ENCODE data around the gene NRG2. TPM values are rescaled to one million over a fixed set of nuclear protein-coding genes. Genes with fewer than 3 reads are reported as not detected.

The NRG2 gene
- total and polyA plus RNA-seq, 2 of the 8 experiments (the other 6 are each of a cell fraction or from before 2014, with no cell fraction given) = 0.27 to 0.54 TPM

DNA sequence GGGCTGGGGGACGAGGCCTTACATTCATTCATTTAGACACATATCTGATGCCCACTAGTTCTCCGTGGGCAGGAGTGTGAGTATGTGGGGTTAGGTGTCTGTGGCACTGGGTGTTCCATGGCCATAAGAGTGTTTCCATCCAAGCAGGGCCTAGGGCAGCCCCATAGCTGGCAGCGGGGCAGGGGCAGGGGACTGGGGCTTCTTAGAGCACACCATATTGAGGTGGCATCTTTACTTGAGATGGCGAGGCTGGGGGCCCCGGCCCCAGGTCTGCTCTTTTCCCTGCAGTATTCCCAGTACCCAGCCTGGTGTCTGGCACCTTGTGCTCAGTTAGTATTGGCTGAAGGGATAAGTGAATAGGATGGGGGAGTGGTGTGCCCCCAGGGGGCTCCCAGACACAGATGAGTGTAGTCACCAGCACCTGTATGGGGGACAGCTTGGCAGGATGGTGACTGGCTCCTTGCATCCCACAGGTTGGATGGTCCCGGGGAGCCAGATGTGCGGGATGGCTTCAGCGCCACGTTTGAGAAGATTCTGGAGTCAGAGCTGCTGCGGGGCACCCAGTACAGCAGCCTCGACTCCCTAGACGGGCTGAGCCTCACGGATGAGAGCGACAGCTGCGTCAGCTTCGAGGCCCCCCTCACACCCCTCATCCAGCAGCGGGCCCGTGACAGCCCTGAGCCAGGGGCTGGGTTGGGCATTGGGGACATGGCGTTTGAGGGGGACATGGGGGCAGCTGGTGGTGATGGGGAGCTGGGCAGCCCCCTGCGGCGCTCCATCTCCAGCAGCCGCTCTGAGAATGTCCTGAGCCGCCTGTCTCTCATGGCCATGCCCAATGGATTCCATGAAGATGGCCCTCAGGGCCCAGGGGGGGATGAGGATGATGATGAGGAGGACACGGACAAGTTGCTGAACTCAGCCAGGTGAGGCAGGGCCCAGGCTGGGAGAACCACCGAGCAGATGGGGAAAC, 230.0 kb downstream of the NRG2 start:
- Histone ChIP-seq H2AK5ac (ENCODE audit: low read depth, low read length) (no peak overlapping the region), H4K5ac (ENCODE audit: insufficient read length, low read depth, low read length) (no peak overlapping the region), H3K9ac (replicated peaks in 1 of 4; ENCODE audit: extremely low read depth in 1 of 4, low read depth in 3 of 4, low read length in 3 of 4) (no peak overlapping the region), H3K9me3 (ENCODE audit: insufficient read depth in 2 of 2, low read depth in 1 of 2, low read length in 1 of 2) (no peaks in the 10 kb centered on the region), H3K56ac (replicated peaks; ENCODE audit: insufficient read length, low read depth, low read length) (no peak overlapping the region), H4K91ac (replicated peaks; ENCODE audit: insufficient read length, low read length) (no peak overlapping the region), H4K20me1 (replicated peaks in 1 of 2; ENCODE audit: control insufficient read depth in 1 of 2, insufficient read depth in 2 of 2, low read length in 2 of 2) (no peaks in the 10 kb centered on the region), H2BK12ac (ENCODE audit: low read depth, low read length) (no peak overlapping the region), H2AFZ (ENCODE audit: low read length) (no peak overlapping the region), H3K79me1 (ENCODE audit: low read depth, low read length) (no peaks in the 10 kb centered on the region), H3K4me1 (replicated peaks in 1 of 4; ENCODE audit: control insufficient read depth in 3 of 4, insufficient read depth in 4 of 4, low read length in 3 of 4) (no peaks in the 10 kb centered on the region), H3K23me2 (ENCODE audit: low read depth, low read length) (no peaks in the 10 kb centered on the region), H3K79me2 (ENCODE audit: control insufficient read depth in 1 of 2, insufficient read depth in 2 of 2, low read length in 2 of 2) (no peaks in the 10 kb centered on the region), H2BK20ac (ENCODE audit: low read length) (no peak overlapping the region), H3K14ac (ENCODE audit: insufficient read length) (no peak overlapping the region), H3K36me3 (ENCODE audit: control insufficient read depth in 2 of 4, insufficient read depth in 4 of 4, low read length in 3 of 4) (no peaks in the 10 kb centered on the region), H3K23ac (ENCODE audit: insufficient read length) (no peak overlapping the region), H2BK15ac (ENCODE audit: low read length) (no peak overlapping the region), H4K8ac (ENCODE audit: extremely low read depth, insufficient read depth, low read length) (no peak overlapping the region), H3K27ac (ENCODE audit: low read depth, low read length) (no peak overlapping the region), H2BK5ac (ENCODE audit: low read depth, low read length) (no peak overlapping the region), H3K18ac (ENCODE audit: extremely low read depth, low read length) (no peak overlapping the region), H3K4me3 (ENCODE audit: extremely low read depth in 1 of 4, insufficient read depth in 2 of 4, low read depth in 3 of 4, low read length in 4 of 4) (no peak overlapping the region), H3K27me3 (replicated peaks in 1 of 4; ENCODE audit: control insufficient read depth in 3 of 4, extremely low read depth in 1 of 4, insufficient read depth in 3 of 4, low read length in 3 of 4) (peaks cover 0 to 2% (median 0%) of the 10 kb centered on the region in 4 experiments; a peak in 1 of 7 replicates), H3K4me2 (ENCODE audit: insufficient read depth in 1 of 2, low read depth in 2 of 2, low read length in 2 of 2) (no peak overlapping the region), H2BK120ac (replicated peaks; ENCODE audit: low read depth, low read length) (no peak overlapping the region), H3K4ac (replicated peaks; ENCODE audit: insufficient read length, low read depth, low read length) (no peak overlapping the region)
- TF ChIP-seq YY1 (IDR thresholded peaks at IDR 0.05; ENCODE audit: low read depth, low read length) (no peak), KDM4A (IDR thresholded peaks at IDR 0.05; ENCODE audit: low read depth, low read length, severe bottlenecking) (no peak), CHD2 (IDR thresholded peaks at IDR 0.05; ENCODE audit: low read length) (no peak), EGR1 (IDR thresholded peaks at IDR 0.05; ENCODE audit: borderline replicate concordance, low read depth, low read length) (no peak), KDM1A (IDR thresholded peaks at IDR 0.05; ENCODE audit: borderline replicate concordance, low read length) (no peak), EP300 (IDR thresholded peaks at IDR 0.05; ENCODE audit: borderline replicate concordance in 1 of 2, low read depth in 2 of 2, low read length in 2 of 2) (no peak), ASH2L (IDR thresholded peaks at IDR 0.05; ENCODE audit: low read length) (no peak), CREB1 (IDR thresholded peaks at IDR 0.05) (no peak), SP4 (IDR thresholded peaks at IDR 0.05; ENCODE audit: low read length) (no peak), BACH1 (IDR thresholded peaks at IDR 0.05; ENCODE audit: low read length) (no peak), RNF2 (IDR thresholded peaks at IDR 0.05; ENCODE audit: borderline replicate concordance, low read depth, low read length, missing control alignments, poor library complexity, severe bottlenecking) (no peak)
- TF ChIP-seq, protein P1, sequence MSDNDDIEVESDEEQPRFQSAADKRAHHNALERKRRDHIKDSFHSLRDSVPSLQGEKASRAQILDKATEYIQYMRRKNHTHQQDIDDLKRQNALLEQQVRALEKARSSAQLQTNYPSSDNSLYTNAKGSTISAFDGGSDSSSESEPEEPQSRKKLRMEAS (IDR thresholded peaks at IDR 0.05) = no peak
- 86% methylated on average over 24 of the region's 25 CpGs; no CpG with 5 or more reads in 1 of the 2 experiments for WGBS, 2 experiments (ENCODE audit: extremely low coverage in 1 of 2, insufficient coverage in 1 of 2, insufficient read length in 1 of 2, insufficient replicate concordance in 2 of 2, low coverage in 1 of 2, low lambda C conversion rate in 2 of 2, missing lambda C conversion rate in 1 of 2)
- DNase-seq (ENCODE audit: low read depth in 1 of 2, low spot score in 2 of 2) = no peak
- FAIRE-seq = no peak
- ChIA-PET CTCF (ENCODE audit: partially characterized antibody) (interaction anchor here (1.2 to 3.3 kb wide), 9 partner anchors 9 to 155 kb away, joined by 3 to 16 read pairs (median 5); no protein-coding TSS in a partner anchor), POLR2A (ENCODE audit: partially characterized antibody) (no interaction called here)

Data from H1 (cell line).